ENCODE results near the gene GRK6. TPM values are rescaled to one million over a fixed set of nuclear protein-coding genes. Genes with fewer than 3 reads are reported as not detected.
A peak's percentile ranks its signal among the peaks of the same experiment; 100 is the strongest.

GRK6 gene
- total and polyA plus RNA-seq, 2 of the 4 experiments (the other 2 are of a cell fraction), result 25.3 to 30.1 TPM

DNA sequence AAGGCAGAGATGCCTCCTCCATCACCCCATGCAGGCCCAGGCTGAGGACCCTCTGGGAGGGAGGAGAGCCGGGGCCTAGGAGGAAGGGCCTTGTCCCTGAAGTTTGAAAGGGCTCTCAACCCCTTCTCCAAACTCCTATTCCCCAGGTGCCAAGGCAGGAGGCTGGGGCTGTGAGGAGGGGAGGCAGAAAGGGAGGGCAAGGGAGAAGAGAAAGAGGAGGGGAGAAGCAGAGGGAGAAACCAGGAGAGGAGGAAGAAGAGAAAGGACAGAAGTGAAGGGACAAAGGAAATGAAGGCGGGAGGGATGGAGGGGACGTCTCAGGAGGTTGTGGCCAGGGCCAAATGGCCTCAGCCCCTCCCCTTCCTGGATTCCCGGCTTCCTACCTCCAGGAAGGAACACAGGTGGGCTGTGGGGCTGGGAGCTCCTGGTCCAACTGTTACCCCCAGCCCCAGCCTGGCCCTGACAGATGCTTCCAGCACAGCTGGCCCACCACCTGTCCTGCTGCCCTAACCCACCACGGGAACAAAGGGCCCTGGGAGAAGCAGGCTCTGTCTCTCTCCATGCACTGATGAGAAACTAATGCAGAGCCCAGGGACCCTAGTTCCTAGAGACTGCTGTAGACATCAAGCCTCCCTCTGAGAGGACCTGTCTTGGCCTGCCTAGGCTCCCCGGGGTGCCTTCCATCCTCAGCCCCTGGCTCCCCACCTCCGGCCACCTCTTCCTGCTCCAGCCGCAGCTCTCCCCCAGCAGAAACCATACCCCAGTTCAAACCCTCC is 43.5 kb downstream of the GRK6 start:
- Histone ChIP-seq H3K9ac (ENCODE audit: low read depth, low read length) (0 out of 2 replicates have a peak overlapping the region, but pooled peaks have one; percentile 20), H2BK20ac (ENCODE audit: low read depth, low read length) (no peak overlapping the region), H3K14ac (replicated peaks; ENCODE audit: low read depth, low read length) (peak overlapping the region; percentile 45; the same call in 1 of the 2 replicates), H4K5ac (ENCODE audit: low read depth, low read length) (no peak overlapping the region), H3K27me3 (ENCODE audit: control insufficient read depth, insufficient read depth, low read length) (no peaks in the 10 kb centered on the region), H2BK120ac (ENCODE audit: low read depth, low read length) (no peak overlapping the region), H2AFZ (replicated peaks; ENCODE audit: low read length, poor library complexity) (peak overlapping the region; percentile 41), H3K4ac (ENCODE audit: low read depth, low read length) (peak overlapping the region; percentile 69), H2AK9ac (replicated peaks; ENCODE audit: low read depth, low read length, poor library complexity) (peak overlapping the region; percentile 92), H3K23ac (ENCODE audit: low read depth, low read length) (peak overlapping the region; percentile 79), H2BK15ac (ENCODE audit: low read depth, low read length) (no peak overlapping the region), H3K9me3 (ENCODE audit: control insufficient read depth, insufficient read depth, low read length) (no peaks in the 10 kb centered on the region), H3K56ac (ENCODE audit: extremely low read depth, insufficient read depth, low read length) (no peak overlapping the region), H2BK5ac (ENCODE audit: low read depth, low read length, poor library complexity, severe bottlenecking) (peak overlapping the region; percentile 39), H3K79me1 (ENCODE audit: low read depth in 1 of 2, low read length in 2 of 2) (peaks cover 27 to 74% of the 10 kb centered on the region in 2 experiments), H3K4me2 (ENCODE audit: low read depth, low read length) (peak overlapping the region; percentile 39), H4K20me1 (ENCODE audit: insufficient read depth, low read length) (peaks cover 70% of the 10 kb centered on the region), H4K91ac (ENCODE audit: insufficient read depth, low read depth, low read length) (peak overlapping the region; percentile 63), H3K18ac (ENCODE audit: low read depth, low read length) (no peak overlapping the region), H3K4me3 (ENCODE audit: insufficient read depth, low read depth, low read length) (no peak overlapping the region), H3K27ac (ENCODE audit: insufficient read depth, low read length) (peak overlapping the region; percentile 41), H3K36me3 (ENCODE audit: control insufficient read depth, insufficient read depth, low read length) (peaks cover 50% of the 10 kb centered on the region), H3K4me1 (ENCODE audit: control insufficient read depth, insufficient read depth, low read length) (peaks cover 39% of the 10 kb centered on the region), H2AK5ac (ENCODE audit: low read depth, low read length) (peak overlapping the region; percentile 74), H4K8ac (ENCODE audit: low read depth in 2 of 2, low read length in 2 of 2) (no peak overlapping the region), H3K9me1 (ENCODE audit: insufficient read depth, low read length) (peaks cover 39% of the 10 kb centered on the region)
- POLR2A ChIA-PET (ENCODE audit: unreplicated experiment), result interaction anchor here (0.5 to 1.0 kb wide), 2 partner anchors 25 to 43 kb away, joined by 3 read pairs; partner anchors contain the start of gene GRK6
- DNase-seq, result no peak
- TF ChIP-seq NFE2L2 (IDR thresholded peaks at IDR 0.05; ENCODE audit: low read depth, low read length) (no peak), FOS (IDR thresholded peaks at IDR 0.05; ENCODE audit: low read depth, low read length) (no peak)
- dilution Hi-C loops (cut with HindIII; ENCODE audit: low sequenced_read_pairs, unreplicated experiment) (no loop called here), intact Hi-C loops (cut with micrococcal nuclease) (no loop called here), in situ Hi-C loops (cut with MboI; ENCODE audit: low sequenced_read_pairs) (no loop called here)
- no TSS peak for BruUV-seq (replicated peaks)
- no peak for ATAC-seq (ENCODE audit: low read depth)
- CTCF ChIA-PET, result interaction anchor here (0.9 kb wide), 1 partner anchor 76 kb away, joined by 3 read pairs; no protein-coding TSS in a partner anchor
- 100% methylated on average over 1 of the region's 8 CpGs; no CpG with 5 or more reads in 1 of the 2 experiments for WGBS, 2 experiments (ENCODE audit: extremely low coverage in 2 of 2, insufficient read length in 1 of 2)
